ENCODE results near the gene ADGRB2. TPM values are rescaled to one million over a fixed set of nuclear protein-coding genes. Genes with fewer than 3 reads are reported as not detected.

Gene ADGRB2
- total RNA-seq, 1 donor from 2014 or later = 42.4 TPM

GRCh38 chr1:31690921-31691320, 73.2 kb downstream of the ADGRB2 start:
- FAIRE-seq = no peak
- DNase-seq (ENCODE audit: low spot score in 2 of 2) = no peak

GRCh38 chr1:31689854-31690253, 74.3 kb downstream of the ADGRB2 start:
- no peak for DNase-seq (ENCODE audit: low spot score in 2 of 2)
- FAIRE-seq = no peak

GRCh38 chr1:31689379-31689778, 74.8 kb downstream of the ADGRB2 start:
- DNase-seq (ENCODE audit: low spot score in 2 of 2) = no peak
- no peak for FAIRE-seq

GRCh38 chr1:31688233-31688918, 75.8 kb downstream of the ADGRB2 start:
- FAIRE-seq (no peak), DNase-seq (ENCODE audit: low spot score in 2 of 2) (no peak)

- no peak for FAIRE-seq
- no peak for DNase-seq (ENCODE audit: low spot score in 2 of 2)
Measured at GRCh38 chr1:31687601-31688000, 76.5 kb downstream of the ADGRB2 start.

- FAIRE-seq (no peak), DNase-seq (ENCODE audit: low spot score in 2 of 2) (no peak)
Measured at GRCh38 chr1:31685795-31686194, 78.3 kb downstream of the ADGRB2 start.

GRCh38 chr1:31683997-31684396, 80.1 kb downstream of the ADGRB2 start:
- no peak for FAIRE-seq

GRCh38 chr1:31681415-31681814, 82.7 kb downstream of the ADGRB2 start:
- DNase-seq (ENCODE audit: low spot score in 2 of 2) (no peak), FAIRE-seq (no peak)

More at GRCh38 chr1:31683997-31684396, 80.1 kb downstream of the ADGRB2 start:
- no peak for DNase-seq (ENCODE audit: low spot score in 2 of 2)

- DNase-seq (ENCODE audit: low spot score in 2 of 2) (no peak), FAIRE-seq (no peak)
Measured at GRCh38 chr1:31679676-31680230, 84.4 kb downstream of the ADGRB2 start.

GRCh38 chr1:31679091-31679490, 85.0 kb downstream of the ADGRB2 start:
- DNase-seq (ENCODE audit: low spot score in 2 of 2) (no peak), FAIRE-seq (no peak)

- FAIRE-seq (no peak), DNase-seq (ENCODE audit: low spot score in 2 of 2) (no peak)
Measured at GRCh38 chr1:31678681-31679080, 85.5 kb downstream of the ADGRB2 start.

- no peak for DNase-seq (ENCODE audit: low spot score in 2 of 2)
- FAIRE-seq = no peak
Measured at GRCh38 chr1:31677949-31678348, 86.2 kb downstream of the ADGRB2 start.

GRCh38 chr1:31677401-31677800, 86.7 kb downstream of the ADGRB2 start:
- DNase-seq (ENCODE audit: low spot score in 2 of 2) (no peak), FAIRE-seq (no peak)

Small RNA genes within 50 kb of the gene (small RNA-seq; reads per million reads assigned to genes)
- not detected for gene MIR4254

Other genes starting within 250 kb of the ADGRB2 start
- gene TINAGL1, start 187.8 kb downstream of the ADGRB2 start, total RNA-seq = 1.2 TPM
- gene HCRTR1, start 146.7 kb downstream of the ADGRB2 start, total RNA-seq = 1.6 TPM
- 37.9 TPM for gene PEF1, start 119.5 kb downstream of the ADGRB2 start, total RNA-seq
- 4.1 TPM for gene COL16A1, start 60.3 kb downstream of the ADGRB2 start, total RNA-seq
- under 0.01 TPM for gene SPOCD1, start 51.7 kb upstream of the ADGRB2 start, total RNA-seq
- 455 TPM for gene PTP4A2, start 174.0 kb upstream of the ADGRB2 start, total RNA-seq
- 105 TPM for gene KHDRBS1, start 249.5 kb upstream of the ADGRB2 start, total RNA-seq